K562 (cell line): ENCODE data around the gene XPR1. TPM values are rescaled to one million over a fixed set of nuclear protein-coding genes. Genes with fewer than 3 reads are reported as not detected.

Experiments
- ATAC-seq: fragments of 200-7000 bp; cut with Tn5 transposase; 3 replicates; pipeline ENCODE4 v1.9.1; 2020; ENCODE audit warnings: moderate library complexity
- BruUV-seq: library from RNA; stranded (reverse); fragments of 400-500 nt; replicated peaks from 2 replicates; lab custom pipeline; 2021; lab: Mats Ljungman, UMichigan
- CTCF ChIA-PET: fragments of 300-600 bp; formaldehyde crosslinking; extraction: SDS; loops from one replicate; lab custom pipeline; 2021; ENCODE audit warnings: low intra/inter-chr PET ratio; lab: Yijun Ruan, JAX
- POLR2A ChIA-PET: fragments of 300-600, 350-650 bp; sonication (Branson Sonifier 250); formaldehyde crosslinking; extraction: SDS; loops from one replicate; lab custom pipeline; 2021; ENCODE audit warnings: antibody characterized with exemption, inconsistent platforms; lab: Yijun Ruan, JAX
- DNase-seq, 4 experiments: peaks; one replicate each; pipeline versions ENCODE4 v3.0.0 to v3.0.0-alpha.2; 2011 to 2018; ENCODE audit warnings: low spot score in 3 of 4, mixed read lengths in 3 of 4; ENCODE audit errors: extremely low read depth in 1 of 4
- FAIRE-seq: peaks from 2 replicates; lab custom pipeline; 2011; peaks lifted over from hg19 to GRCh38; lab: Jason Lieb, UNC
- H2AFZ ChIP-seq: 2 replicates; pipeline ENCODE4 v1.6.0; 2011; ENCODE audit warnings: low read depth, low read length, control low read depth, inconsistent platforms
- H3K27ac ChIP-seq: fragments of 200-600 bp; 3 replicates; pipeline ENCODE4 v1.8.0; 2011; ENCODE audit warnings: low read depth, mild to moderate bottlenecking, control low read depth, inconsistent platforms, low read length, moderate library complexity, mixed read lengths; ENCODE audit errors: extremely low read depth
- H3K27me3 ChIP-seq, 2 experiments: fragments of 300-600 bp in 1 of 2; 2 replicates in 1 of 2; 3 replicates in 1 of 2; pipeline versions ENCODE4 v1.6.0 to v1.8.0; 2011; ENCODE audit warnings: inconsistent platforms in 2 of 2, low read length in 2 of 2, mild to moderate bottlenecking in 1 of 2, mixed read lengths in 1 of 2, moderate library complexity in 1 of 2; ENCODE audit not compliant: control insufficient read depth in 2 of 2, insufficient read depth in 2 of 2
- H3K36me3 ChIP-seq: fragments of 300-600 bp; 3 replicates; pipeline ENCODE4 v1.8.0; 2011; ENCODE audit warnings: mild to moderate bottlenecking, low read length, inconsistent platforms; ENCODE audit not compliant: control insufficient read depth, insufficient read depth
- H3K4me1 ChIP-seq, 2 experiments: fragments of 200-600 bp in 1 of 2; replicated peaks in 1 of 2; 2 replicates in 1 of 2; 3 replicates in 1 of 2; pipeline versions ENCODE4 v1.5.1 to v1.8.0; 2011; ENCODE audit warnings: inconsistent platforms in 2 of 2, low read length in 2 of 2, mild to moderate bottlenecking in 1 of 2, mixed read lengths in 1 of 2, moderate library complexity in 1 of 2; ENCODE audit not compliant: control insufficient read depth in 2 of 2, insufficient read depth in 2 of 2
- H3K4me2 ChIP-seq: 2 replicates; pipeline ENCODE4 v1.6.1; 2011; ENCODE audit warnings: low read length, control low read depth, inconsistent platforms, mixed read lengths; ENCODE audit not compliant: insufficient read depth
- H3K4me3 ChIP-seq: fragments of 200-600 bp; sonication (generic), shearing (Covaris generic); 2 replicates; pipeline ENCODE4 v1.5.1; 2016; ENCODE audit warnings: control low read depth, inconsistent platforms
- H3K79me2 ChIP-seq: fragments of 200-600 bp; 3 replicates; pipeline ENCODE4 v1.8.0; 2011; ENCODE audit warnings: low read length, inconsistent platforms; ENCODE audit not compliant: control insufficient read depth, insufficient read depth
- H3K9ac ChIP-seq, 2 experiments: 2 replicates each; pipeline versions ENCODE4 v1.6.0 to v1.6.1; 2011; ENCODE audit warnings: low read depth in 2 of 2, low read length in 2 of 2, control low read depth in 1 of 2, inconsistent platforms in 1 of 2, mild to moderate bottlenecking in 1 of 2, mixed read lengths in 1 of 2; ENCODE audit not compliant: insufficient read depth in 1 of 2
- H3K9me1 ChIP-seq: one replicate; pipeline ENCODE4 v1.6.0; 2011; ENCODE audit warnings: inconsistent platforms, mild to moderate bottlenecking, low read length, moderate library complexity; ENCODE audit not compliant: control insufficient read depth, insufficient read depth
- H3K9me3 ChIP-seq: replicated peaks from 2 replicates; pipeline ENCODE4 v1.5.1; 2011; ENCODE audit warnings: low read depth, low read length, inconsistent platforms; ENCODE audit not compliant: control insufficient read depth, insufficient read depth
- H4K20me1 ChIP-seq: replicated peaks from 2 replicates; pipeline ENCODE4 v1.6.1; 2011; ENCODE audit warnings: low read length, inconsistent platforms, mixed read lengths; ENCODE audit not compliant: control insufficient read depth, insufficient read depth
- ARHGAP35 ChIP-seq: fragments of 450-650 bp; IDR thresholded peaks from 2 replicates; pipeline ENCODE4 v1.6.1; 2018; ENCODE audit not compliant: partially characterized antibody
- CLOCK ChIP-seq: fragments of 250-450 bp; sonication (Bioruptor Pico); IDR thresholded peaks from 2 replicates; pipeline ENCODE4 v1.4.0; 2020; ENCODE audit warnings: mild to moderate bottlenecking, moderate library complexity, borderline replicate concordance
- FOXO4 ChIP-seq: fragments of 450-650 bp; formaldehyde crosslinking; IDR thresholded peaks from 2 replicates; pipeline ENCODE4 v1.4.0; 2020; ENCODE audit warnings: mild to moderate bottlenecking, moderate library complexity
- GMEB1 ChIP-seq: fragments of 250-450 bp; sonication (Bioruptor Pico); IDR thresholded peaks from 2 replicates; pipeline ENCODE4 v1.4.0; 2020; ENCODE audit warnings: mild to moderate bottlenecking
- HCFC1 ChIP-seq: IDR thresholded peaks from 2 replicates; pipeline ENCODE4 v1.6.1; 2012; ENCODE audit warnings: low read depth, low read length, improper control_type of control experiment
- HDAC1 ChIP-seq, 2 experiments: fragments of 450-650 bp; IDR thresholded peaks; 2 replicates each; pipeline ENCODE4 v1.6.1; 2016 to 2017; ENCODE audit warnings: inconsistent platforms in 1 of 2, mild to moderate bottlenecking in 1 of 2, moderate library complexity in 1 of 2
- HNRNPK ChIP-seq: fragments of 200-400 bp; formaldehyde crosslinking; IDR thresholded peaks from one replicate; pipeline ENCODE4 v1.6.1; 2018; ENCODE audit warnings: mild to moderate bottlenecking, low read depth, low read length; ENCODE audit not compliant: poor library complexity, severe bottlenecking
- MXD1 ChIP-seq: fragments of 250-450 bp; sonication (Bioruptor Pico); IDR thresholded peaks from 2 replicates; pipeline ENCODE4 v1.8.0; 2021; ENCODE audit warnings: borderline replicate concordance, mild to moderate bottlenecking, moderate library complexity; ENCODE audit not compliant: poor library complexity, severe bottlenecking
- RAD21 ChIP-seq, 2 experiments: fragments of 250-450 bp in 1 of 2; fragments of 450-650 bp in 1 of 2; sonication (Bioruptor Pico) in 1 of 2; formaldehyde crosslinking in 1 of 2; IDR thresholded peaks in 1 of 2; conservative IDR thresholded peaks in 1 of 2; 2 replicates each; pipeline versions ENCODE4 v1.4.0 to v1.8.0; 2020 to 2022; ENCODE audit warnings: mild to moderate bottlenecking in 2 of 2, moderate library complexity in 1 of 2
- RBM39 ChIP-seq: fragments of 200-400 bp; formaldehyde crosslinking; optimal IDR thresholded peaks from 2 replicates; pipeline ENCODE3; 2018; ENCODE audit warnings: low read depth, low read length
- SNRNP70 ChIP-seq: fragments of 200-400 bp; formaldehyde crosslinking; optimal IDR thresholded peaks from 2 replicates; pipeline ENCODE3; 2017; ENCODE audit warnings: low read depth, low read length
- ZNF175 ChIP-seq: fragments of 200-800 bp; sonication (Bioruptor generic); IDR thresholded peaks from 2 replicates; pipeline ENCODE4 v1.6.1; 2016; ENCODE audit warnings: low read depth, mild to moderate bottlenecking, missing genetic modification characterization, missing compliant biosample characterization
- WGBS: fragments of 100-300 bp; shearing (Covaris generic); methylation state at CpG from one replicate; pipeline ENCODE4 v1.1.6; 2016; ENCODE audit warnings: low coverage, mixed read lengths; ENCODE audit not compliant: insufficient coverage; ENCODE audit errors: missing lambda C conversion rate; 5-methylcytosine and 5-hydroxymethylcytosine counted together
- in situ Hi-C: fragments of 300-500 bp; cut with MboI; formaldehyde crosslinking; loops from 4 replicates; pipeline ENCODE4 v1.15.0; 2018; ENCODE audit warnings: inconsistent platforms, mixed read lengths
- intact Hi-C: fragments of 100-400 bp; cut with micrococcal nuclease; formaldehyde crosslinking; loops from 2 replicates; pipeline ENCODE4 v1.14.2; 2022
- polyA plus RNA-seq, 8 experiments: library from polyadenylated mRNA; depleted of rRNA in 4 of 8; stranded (reverse) in 5 of 8; unstranded in 3 of 8; fragments of >200 nt; fragmentation: Nextera tagmentation in 2 of 8; fragmentation: Illumina TruSeq in 1 of 8; extraction: Ambion mirVana in 2 of 8; extraction: Trizol in 1 of 8; gene quantifications; 2 replicates each; pipeline versions ENCODE4 v1.2.1 to v1.2.3, GENCODE V29; 2011 to 2014; ENCODE audit warnings: inconsistent platforms in 1 of 8, missing spikeins in 1 of 8
- total RNA-seq, 7 experiments: library from RNA; depleted of rRNA in 6 of 7; stranded (reverse); fragments of >200 nt in 6 of 7; fragmentation: Illumina TruSeq in 2 of 7; extraction: Trizol in 2 of 7; gene quantifications; 2 replicates each; pipeline versions ENCODE4 v1.2.1 to v1.2.3, GENCODE V29; 2011 to 2021; ENCODE audit warnings: low replicate concordance in 1 of 7

XPR1 gene
- total and polyA plus RNA-seq, 9 of the 15 experiments (the other 6 are each of a cell fraction or from before 2014, with no cell fraction given), result 3.0 to 66.2 (median 38.6) TPM

- H3K4me2 ChIP-seq, result peak overlapping the region; percentile 81
- peaks cover 12 to 43% of the 10 kb centered on the region in 2 experiments for H3K4me1 ChIP-seq
- ChIA-PET CTCF (no interaction called here), POLR2A (interaction anchor here (0.6 to 3.0 kb wide), 17 partner anchors 9 to 386 kb away, joined by 3 to 19 read pairs (median 3); partner anchors contain the start of gene XPR1)
- H3K36me3 ChIP-seq, result no peaks in the 10 kb centered on the region
- peak; percentile 80 to 91 (median 86) for DNase-seq
- peak overlapping the region in 1 of 2 experiments; percentile 79; a peak in 2 of 4 replicates for H3K9ac ChIP-seq
- peak overlapping the region; percentile 91 for H3K27ac ChIP-seq
- intact Hi-C loops (loop anchor here (2.0 kb wide), 1 partner anchor 47 kb away; no protein-coding TSS in a partner anchor), in situ Hi-C loops (no loop called here)
- TSS peak; percentile 99 for BruUV-seq
- H4K20me1 ChIP-seq, result no peaks in the 10 kb centered on the region
- H3K9me1 ChIP-seq, result no peaks in the 10 kb centered on the region
- no peaks in the 10 kb centered on the region for H3K9me3 ChIP-seq
- peak; percentile 94 for FAIRE-seq
- WGBS, result under 1% methylated on average over 7 of the region's 7 CpGs
- H3K79me2 ChIP-seq, result no peaks in the 10 kb centered on the region
- H3K4me3 ChIP-seq, result peak overlapping the region; percentile 7; the same call in 1 of the 2 replicates
- H2AFZ ChIP-seq, result peak overlapping the region; percentile 89
- no peaks in the 10 kb centered on the region for H3K27me3 ChIP-seq
- ATAC-seq, result peak; percentile 88
- TF ChIP-seq SNRNP70, result no peak
- peak; percentile 3 to 6; a peak in 1 of 4 replicates for TF ChIP-seq RAD21 (CRISPR knock-in tag; conservative IDR thresholded peaks at IDR 0.05 in 1 of 2, IDR thresholded peaks at IDR 0.05 in 1 of 2)
- 0 out of 2 replicates have a peak, but pooled peaks have one; percentile 11 for TF ChIP-seq GMEB1 (CRISPR knock-in tag)
- 0 out of 2 replicates have a peak, but pooled peaks have one; percentile 29 for TF ChIP-seq ZNF175
- 0 out of 2 replicates have a peak, but pooled peaks have one; percentile 12 for TF ChIP-seq FOXO4 (CRISPR knock-in tag)
- 0 out of 4 replicates have a peak, but pooled peaks of 1 of the 2 experiments have one; percentile 10 for TF ChIP-seq HDAC1 (IDR thresholded peaks at IDR 0.05)
- no peak for TF ChIP-seq RBM39
- no peak for TF ChIP-seq MXD1 (CRISPR knock-in tag)
- peak; percentile 49 for TF ChIP-seq HCFC1
- TF ChIP-seq CLOCK (CRISPR knock-in tag), result 0 out of 2 replicates have a peak, but pooled peaks have one; percentile 32
- TF ChIP-seq HNRNPK, result no peak
- TF ChIP-seq ARHGAP35, result no peak
These were observed 21.9 kb upstream of the XPR1 start for GRCh38 chr1:180609643-180610555.
